Keratinocyte (primary cell): ENCODE results near the gene USP48.

ENCODE experiments used
- EZH2 ChIP-seq: IDR thresholded peaks from one replicate; pipeline ENCODE4 v1.6.1; 2012; ENCODE audit warnings: inconsistent platforms, mild to moderate bottlenecking, low read length, moderate library complexity
- TF ChIP-seq, protein P1 (sequence below), 3 experiments: IDR thresholded peaks in 1 of 3; conservative IDR thresholded peaks in 1 of 3; optimal IDR thresholded peaks in 1 of 3; 2 replicates in 2 of 3; 3 replicates in 1 of 3; pipeline versions ENCODE3 to v1.5.1; 2011; ENCODE audit warnings: low read length in 3 of 3, mild to moderate bottlenecking in 3 of 3, moderate library complexity in 2 of 3, control low read depth in 1 of 3, inconsistent platforms in 1 of 3; ENCODE audit not compliant: insufficient read depth in 2 of 3; ENCODE audit errors: extremely low read depth in 1 of 3

DNA sequence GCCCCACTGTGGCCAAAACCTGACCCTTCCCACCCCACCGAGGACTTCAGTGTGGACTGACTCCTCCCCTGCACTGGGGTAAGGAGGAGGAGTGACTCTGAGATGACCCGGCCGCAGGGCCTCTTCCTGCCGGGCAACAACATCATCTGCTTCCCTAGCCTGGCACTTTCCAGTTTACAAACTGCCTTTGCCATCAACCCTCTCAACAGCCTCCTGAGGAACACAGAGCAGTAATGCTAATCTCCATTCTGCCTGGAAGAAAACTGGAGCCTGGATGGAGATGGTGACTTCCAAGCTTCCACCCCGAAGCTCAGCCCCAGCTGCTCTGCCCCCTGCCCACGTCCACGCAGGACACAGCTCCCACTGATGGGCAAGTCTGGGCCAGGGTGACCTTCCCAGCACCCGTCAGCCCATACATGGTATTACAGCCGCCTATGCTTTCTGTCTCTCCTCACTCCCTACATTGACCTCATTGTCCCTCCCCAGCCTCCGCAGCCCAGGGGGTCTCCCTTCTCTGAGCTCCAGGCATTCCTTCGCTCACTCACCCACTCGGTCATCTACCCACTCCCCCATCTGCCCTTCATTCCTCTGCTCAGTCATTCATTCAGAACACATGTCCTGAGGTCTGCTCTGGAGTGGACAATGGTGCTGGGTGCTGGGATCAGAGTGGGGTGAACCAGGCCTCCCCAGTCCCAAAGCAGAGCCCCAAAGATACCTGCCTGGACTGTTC, 148.0 kb downstream of the USP48 start:
- TF ChIP-seq EZH2, result no peak
- TF ChIP-seq, protein P1, sequence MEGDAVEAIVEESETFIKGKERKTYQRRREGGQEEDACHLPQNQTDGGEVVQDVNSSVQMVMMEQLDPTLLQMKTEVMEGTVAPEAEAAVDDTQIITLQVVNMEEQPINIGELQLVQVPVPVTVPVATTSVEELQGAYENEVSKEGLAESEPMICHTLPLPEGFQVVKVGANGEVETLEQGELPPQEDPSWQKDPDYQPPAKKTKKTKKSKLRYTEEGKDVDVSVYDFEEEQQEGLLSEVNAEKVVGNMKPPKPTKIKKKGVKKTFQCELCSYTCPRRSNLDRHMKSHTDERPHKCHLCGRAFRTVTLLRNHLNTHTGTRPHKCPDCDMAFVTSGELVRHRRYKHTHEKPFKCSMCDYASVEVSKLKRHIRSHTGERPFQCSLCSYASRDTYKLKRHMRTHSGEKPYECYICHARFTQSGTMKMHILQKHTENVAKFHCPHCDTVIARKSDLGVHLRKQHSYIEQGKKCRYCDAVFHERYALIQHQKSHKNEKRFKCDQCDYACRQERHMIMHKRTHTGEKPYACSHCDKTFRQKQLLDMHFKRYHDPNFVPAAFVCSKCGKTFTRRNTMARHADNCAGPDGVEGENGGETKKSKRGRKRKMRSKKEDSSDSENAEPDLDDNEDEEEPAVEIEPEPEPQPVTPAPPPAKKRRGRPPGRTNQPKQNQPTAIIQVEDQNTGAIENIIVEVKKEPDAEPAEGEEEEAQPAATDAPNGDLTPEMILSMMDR (optimal IDR thresholded peaks at IDR 0.05 in 1 of 3, IDR thresholded peaks at IDR 0.05 in 1 of 3, conservative IDR thresholded peaks at IDR 0.05 in 1 of 3; ENCODE audit: extremely low read depth in 1 of 3, insufficient read depth in 2 of 3, low read length in 3 of 3), result no peak
